ENCODE measurements around the gene ABCF1. TPM values are rescaled to one million over a fixed set of nuclear protein-coding genes. Genes with fewer than 3 reads are reported as not detected.
A peak's percentile ranks its signal among the peaks of the same experiment; 100 is the strongest.

ABCF1 gene
- total and polyA plus RNA-seq, 9 of the 15 experiments (the other 6 are each of a cell fraction or from before 2014, with no cell fraction given) = 41.6 to 193 (median 102) TPM

GRCh38 chr6:30601815-30602641 lies 30.8 kb downstream of the ABCF1 start (continued):
- TF ChIP-seq, protein P1, sequence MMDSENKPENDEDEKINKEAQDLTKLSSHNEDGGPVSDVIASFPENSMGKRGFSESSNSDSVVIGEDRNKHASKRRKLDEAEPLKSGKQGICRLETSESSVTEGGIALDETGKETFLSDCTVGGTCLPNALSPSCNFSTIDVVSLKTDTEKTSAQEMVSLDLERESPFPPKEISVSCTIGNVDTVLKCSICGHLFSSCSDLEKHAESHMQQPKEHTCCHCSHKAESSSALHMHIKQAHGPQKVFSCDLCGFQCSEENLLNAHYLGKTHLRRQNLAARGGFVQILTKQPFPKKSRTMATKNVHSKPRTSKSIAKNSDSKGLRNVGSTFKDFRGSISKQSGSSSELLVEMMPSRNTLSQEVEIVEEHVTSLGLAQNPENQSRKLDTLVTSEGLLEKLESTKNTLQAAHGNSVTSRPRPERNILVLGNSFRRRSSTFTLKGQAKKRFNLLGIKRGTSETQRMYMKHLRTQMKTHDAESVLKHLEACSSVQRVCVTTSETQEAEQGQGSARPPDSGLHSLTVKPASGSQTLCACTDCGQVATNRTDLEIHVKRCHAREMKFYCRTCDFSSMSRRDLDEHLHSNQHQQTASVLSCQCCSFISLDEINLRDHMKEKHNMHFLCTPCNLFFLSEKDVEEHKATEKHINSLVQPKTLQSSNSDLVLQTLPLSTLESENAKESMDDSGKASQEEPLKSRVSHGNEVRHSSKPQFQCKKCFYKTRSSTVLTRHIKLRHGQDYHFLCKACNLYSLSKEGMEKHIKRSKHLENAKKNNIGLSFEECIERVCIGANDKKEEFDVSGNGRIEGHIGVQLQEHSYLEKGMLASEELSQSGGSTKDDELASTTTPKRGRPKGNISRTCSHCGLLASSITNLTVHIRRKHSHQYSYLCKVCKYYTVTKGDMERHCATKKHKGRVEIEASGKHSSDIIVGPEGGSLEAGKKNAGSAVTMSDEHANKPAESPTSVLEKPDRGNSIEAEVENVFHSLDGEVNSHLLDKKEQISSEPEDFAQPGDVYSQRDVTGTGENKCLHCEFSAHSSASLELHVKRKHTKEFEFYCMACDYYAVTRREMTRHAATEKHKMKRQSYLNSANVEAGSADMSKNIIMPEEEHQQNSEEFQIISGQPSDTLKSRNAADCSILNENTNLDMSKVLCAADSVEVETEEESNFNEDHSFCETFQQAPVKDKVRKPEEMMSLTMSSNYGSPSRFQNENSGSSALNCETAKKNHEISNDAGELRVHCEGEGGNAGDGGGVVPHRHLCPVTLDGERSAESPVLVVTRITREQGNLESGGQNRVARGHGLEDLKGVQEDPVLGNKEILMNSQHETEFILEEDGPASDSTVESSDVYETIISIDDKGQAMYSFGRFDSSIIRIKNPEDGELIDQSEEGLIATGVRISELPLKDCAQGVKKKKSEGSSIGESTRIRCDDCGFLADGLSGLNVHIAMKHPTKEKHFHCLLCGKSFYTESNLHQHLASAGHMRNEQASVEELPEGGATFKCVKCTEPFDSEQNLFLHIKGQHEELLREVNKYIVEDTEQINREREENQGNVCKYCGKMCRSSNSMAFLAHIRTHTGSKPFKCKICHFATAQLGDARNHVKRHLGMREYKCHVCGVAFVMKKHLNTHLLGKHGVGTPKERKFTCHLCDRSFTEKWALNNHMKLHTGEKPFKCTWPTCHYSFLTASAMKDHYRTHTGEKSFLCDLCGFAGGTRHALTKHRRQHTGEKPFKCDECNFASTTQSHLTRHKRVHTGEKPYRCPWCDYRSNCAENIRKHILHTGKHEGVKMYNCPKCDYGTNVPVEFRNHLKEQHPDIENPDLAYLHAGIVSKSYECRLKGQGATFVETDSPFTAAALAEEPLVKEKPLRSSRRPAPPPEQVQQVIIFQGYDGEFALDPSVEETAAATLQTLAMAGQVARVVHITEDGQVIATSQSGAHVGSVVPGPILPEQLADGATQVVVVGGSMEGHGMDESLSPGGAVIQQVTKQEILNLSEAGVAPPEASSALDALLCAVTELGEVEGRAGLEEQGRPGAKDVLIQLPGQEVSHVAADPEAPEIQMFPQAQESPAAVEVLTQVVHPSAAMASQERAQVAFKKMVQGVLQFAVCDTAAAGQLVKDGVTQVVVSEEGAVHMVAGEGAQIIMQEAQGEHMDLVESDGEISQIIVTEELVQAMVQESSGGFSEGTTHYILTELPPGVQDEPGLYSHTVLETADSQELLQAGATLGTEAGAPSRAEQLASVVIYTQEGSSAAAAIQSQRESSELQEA (IDR thresholded peaks at IDR 0.05; ENCODE audit: low read depth) = no peak
- TF ChIP-seq POLR2G (IDR thresholded peaks at IDR 0.05; ENCODE audit: low read depth, low read length) (peak; percentile 81), C11orf30 (IDR thresholded peaks at IDR 0.05; ENCODE audit: low read depth) (no peak), NR2C2 (CRISPR knock-in tag; IDR thresholded peaks at IDR 0.05) (no peak), NR2C2 (tag; IDR thresholded peaks at IDR 0.05) (no peak), NR3C1 (CRISPR knock-in tag; IDR thresholded peaks at IDR 0.05) (0 out of 2 replicates have a peak, but pooled peaks have one; percentile 31), POLR2B (IDR thresholded peaks at IDR 0.05; ENCODE audit: low read depth, partially characterized antibody) (peak; percentile 42), POLR2A (conservative IDR thresholded peaks at IDR 0.05) (peak; percentile 46; the same call in 1 of the 2 replicates), FIP1L1 (IDR thresholded peaks at IDR 0.05; ENCODE audit: low read depth, low read length, poor library complexity, severe bottlenecking) (peak; percentile 33), MCM3 (IDR thresholded peaks at IDR 0.05) (no peak), RBFOX2 (IDR thresholded peaks at IDR 0.05; ENCODE audit: low read depth, low read length) (peak; percentile 81), POLR2AphosphoS5 (IDR thresholded peaks at IDR 0.05; ENCODE audit: control insufficient read depth, insufficient read depth, low read depth, low read length) (peak; percentile 48; the same call in 1 of the 2 replicates), RUNX1 (IDR thresholded peaks at IDR 0.05; ENCODE audit: low read depth) (no peak), PHF20 (IDR thresholded peaks at IDR 0.05; ENCODE audit: partially characterized antibody) (no peak), THRA (IDR thresholded peaks at IDR 0.05) (no peak)
- TF ChIP-seq, protein P2, sequence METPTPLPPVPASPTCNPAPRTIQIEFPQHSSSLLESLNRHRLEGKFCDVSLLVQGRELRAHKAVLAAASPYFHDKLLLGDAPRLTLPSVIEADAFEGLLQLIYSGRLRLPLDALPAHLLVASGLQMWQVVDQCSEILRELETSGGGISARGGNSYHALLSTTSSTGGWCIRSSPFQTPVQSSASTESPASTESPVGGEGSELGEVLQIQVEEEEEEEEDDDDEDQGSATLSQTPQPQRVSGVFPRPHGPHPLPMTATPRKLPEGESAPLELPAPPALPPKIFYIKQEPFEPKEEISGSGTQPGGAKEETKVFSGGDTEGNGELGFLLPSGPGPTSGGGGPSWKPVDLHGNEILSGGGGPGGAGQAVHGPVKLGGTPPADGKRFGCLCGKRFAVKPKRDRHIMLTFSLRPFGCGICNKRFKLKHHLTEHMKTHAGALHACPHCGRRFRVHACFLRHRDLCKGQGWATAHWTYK (CRISPR knock-in tag; IDR thresholded peaks at IDR 0.05) = 0 out of 2 replicates have a peak, but pooled peaks have one; percentile 55

Measured in K562 (cell line).